NCI-H69 (cell line): Measurements from ENCODE around the gene COL27A1.

Experiments
- DNase-seq: peaks from one replicate; lab custom pipeline; 2025; lab: John Stamatoyannopoulos, UW

Gene COL27A1

GRCh38 chr9:114149765-114150340 lies 5.5 kb upstream of the COL27A1 start:
- DNase-seq, result no peak

DNA sequence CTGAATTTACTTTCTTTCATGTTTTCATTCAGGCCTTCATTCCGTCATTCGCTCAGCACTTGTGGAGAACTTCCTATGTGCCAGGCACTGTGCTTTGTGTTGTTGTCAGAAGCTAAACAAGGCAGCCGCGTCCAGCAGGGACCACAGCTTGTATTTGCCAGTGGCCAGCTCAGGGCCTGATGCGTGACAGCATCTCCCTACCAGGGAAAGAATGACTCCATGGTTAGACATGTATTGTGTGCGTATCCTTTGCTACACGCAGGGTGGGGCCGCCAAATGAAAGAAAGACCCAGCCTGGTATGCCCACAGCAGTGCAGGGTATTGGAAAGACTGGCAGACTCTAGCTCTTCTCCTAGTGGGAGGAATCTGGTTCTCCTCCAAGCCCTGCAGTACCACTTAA lies 4.7 kb upstream of the COL27A1 start:
- DNase-seq, result no peak

DNA sequence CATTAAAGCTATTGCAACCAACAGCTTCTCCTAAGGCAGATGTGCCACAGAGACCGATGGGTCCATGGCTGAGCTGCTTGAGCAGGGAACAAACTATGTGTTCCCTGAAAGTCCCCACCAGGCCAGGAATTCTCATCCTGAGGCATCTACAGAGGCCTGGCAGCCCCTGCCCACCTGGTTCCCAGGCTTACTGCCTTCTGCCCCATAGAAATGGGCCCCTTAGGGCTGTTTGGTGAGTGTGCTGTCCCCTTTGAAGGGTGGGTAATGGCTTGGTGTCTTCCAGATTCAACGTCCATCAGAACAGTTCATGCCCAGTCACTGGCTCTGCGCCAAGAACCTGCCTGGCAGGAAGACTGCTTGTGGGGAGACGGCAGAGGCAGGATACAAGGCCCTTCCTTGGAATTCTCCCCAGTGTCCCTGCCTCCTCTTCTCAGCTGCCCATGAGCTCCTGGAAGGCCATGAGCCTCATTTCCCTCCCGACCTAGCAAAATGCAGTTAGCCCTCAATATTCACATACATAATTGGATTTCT lies 3.8 kb upstream of the COL27A1 start:
- DNase-seq, result peak; percentile 14

DNA sequence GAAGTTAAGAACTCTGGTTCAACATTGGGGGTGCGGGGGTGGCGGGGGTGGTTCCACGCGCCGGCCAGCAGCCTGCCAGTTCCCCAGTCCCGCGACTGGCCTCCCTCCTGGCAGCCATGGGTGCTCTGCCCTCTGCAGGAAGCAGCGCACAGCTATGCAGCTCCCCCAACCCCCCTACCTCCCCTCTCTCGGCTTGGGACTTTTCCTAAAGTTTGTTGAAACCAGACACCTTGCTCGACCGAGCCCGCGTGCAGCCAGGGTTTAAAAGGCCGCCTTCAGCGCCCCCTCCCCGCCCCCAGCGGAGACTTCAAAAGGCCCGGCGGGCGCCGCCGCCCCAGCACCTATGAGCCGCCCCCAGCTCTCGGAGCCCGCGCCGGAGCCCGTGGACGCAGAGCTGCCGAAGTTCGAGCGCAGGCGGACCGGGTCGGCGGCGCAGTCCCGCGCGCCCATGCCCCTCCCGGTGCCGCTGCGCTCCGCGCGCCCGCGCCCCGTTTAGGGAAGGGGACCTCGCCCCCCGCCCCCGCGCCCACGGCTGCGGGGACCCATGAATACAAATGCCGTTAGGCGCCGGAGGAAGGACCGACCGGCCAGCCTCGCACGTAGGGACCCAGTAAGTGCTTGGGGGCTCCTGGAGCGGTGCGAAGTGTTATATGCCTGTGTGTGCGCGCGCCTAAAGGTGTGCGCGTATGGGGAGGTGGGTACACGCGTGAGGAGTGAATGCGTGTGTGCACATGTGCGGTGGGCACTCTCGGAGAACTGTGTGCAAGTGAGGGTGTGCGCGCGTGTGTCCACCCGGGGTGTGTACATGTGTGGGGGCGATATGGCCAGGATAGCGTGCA lies 1.4 kb upstream of the COL27A1 start:
- DNase-seq, result peak; percentile 21

DNA sequence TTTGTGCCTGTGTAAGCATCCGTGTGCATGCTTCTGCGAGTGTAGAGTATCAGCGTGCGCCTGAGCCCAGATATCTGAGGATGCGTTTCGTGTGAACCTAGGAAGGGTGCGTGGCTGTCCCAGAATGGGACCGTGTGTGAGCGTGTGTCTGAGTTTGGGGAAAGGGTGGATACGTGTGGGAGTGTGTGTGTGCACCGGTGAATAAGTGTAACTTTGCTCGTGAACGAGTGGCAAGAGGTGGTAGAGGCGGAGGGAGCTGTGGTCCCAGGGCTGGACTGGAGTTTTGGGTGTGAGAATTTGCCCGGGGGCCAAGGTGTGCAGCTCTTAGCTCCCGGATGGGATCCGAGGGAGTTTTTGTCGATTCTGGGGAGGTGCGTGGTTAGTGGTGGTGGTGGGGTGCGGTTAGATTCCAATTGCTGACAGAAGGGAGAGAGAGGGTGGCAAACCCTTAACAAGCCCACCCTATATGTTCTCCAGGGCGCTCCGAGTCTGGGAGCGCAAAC lies 686 bp upstream of the COL27A1 start:
- no peak for DNase-seq

DNA sequence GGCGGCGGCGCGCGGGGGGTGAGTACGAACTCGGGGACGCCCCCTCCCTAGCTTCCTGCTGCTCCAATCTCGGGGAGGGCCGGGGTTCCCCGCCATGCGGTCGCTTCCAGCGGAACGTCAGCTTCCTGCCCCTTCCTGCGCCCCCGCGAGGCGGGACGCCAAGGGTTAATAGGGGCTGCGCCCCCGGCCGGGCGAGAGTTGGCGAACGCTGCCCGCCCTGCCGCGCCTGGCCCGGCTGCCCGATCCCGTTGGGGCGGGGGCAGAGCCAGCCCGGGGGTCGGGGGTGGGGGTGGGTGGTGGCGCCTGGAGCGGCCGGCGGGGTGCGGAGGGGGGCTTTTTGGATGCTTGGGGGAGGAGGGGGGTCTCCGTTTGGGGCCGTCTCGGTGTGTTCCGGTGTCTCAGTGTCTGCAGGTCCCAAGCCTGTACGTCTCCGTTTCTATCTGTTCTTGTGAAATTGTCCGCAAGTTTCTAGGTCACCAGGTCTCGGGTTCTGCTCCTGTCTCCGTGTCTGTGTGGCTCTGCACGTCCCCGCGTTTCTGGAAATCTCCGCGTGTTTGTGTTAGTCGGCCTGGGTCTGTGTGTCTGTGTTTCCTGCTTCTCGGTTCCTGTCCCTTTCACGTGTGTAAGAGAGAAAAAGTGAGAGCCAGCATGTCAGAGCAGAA lies 789 bp downstream of the COL27A1 start:
- DNase-seq, result peak; percentile 43

DNA sequence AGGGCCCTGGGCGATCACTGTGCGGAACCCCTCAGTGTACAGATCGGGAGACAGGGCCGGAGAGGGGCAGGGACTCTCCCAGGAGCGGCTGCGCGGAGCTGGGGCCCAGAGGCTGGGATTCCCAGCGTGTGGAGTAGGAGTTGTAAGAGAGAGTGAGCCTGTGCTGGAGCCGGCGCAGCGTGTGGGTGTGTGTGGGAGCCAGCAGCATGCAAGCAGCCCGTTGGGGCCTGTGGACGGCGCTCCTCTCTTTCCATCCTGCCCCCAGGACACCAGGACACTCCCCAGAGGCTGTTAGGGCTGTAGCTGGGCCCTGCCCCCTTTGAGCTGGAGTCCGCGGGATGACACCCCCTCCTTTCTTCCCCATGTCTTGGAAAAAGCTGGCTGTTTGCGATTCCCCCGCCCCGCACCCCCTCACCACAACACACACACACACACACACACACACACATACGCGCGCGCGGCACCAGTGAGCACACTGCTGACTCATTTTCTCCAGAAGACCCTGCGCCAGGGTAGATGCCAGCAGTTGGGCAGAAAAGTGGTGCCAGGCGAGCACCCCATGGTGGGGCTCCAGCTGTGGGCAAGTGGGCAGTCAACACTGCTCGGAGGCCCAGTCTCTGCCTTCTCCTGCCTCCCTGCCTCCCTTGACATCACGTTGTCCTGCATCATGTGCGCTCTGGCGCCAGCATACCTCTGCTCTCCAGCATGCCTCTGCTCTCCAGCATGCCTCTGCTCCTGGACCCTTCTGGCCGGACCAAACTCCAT lies 1.5 kb downstream of the COL27A1 start:
- DNase-seq, result peak; percentile 43

GRCh38 chr9:114157516-114158176 lies 2.3 kb downstream of the COL27A1 start:
- no peak for DNase-seq

DNA sequence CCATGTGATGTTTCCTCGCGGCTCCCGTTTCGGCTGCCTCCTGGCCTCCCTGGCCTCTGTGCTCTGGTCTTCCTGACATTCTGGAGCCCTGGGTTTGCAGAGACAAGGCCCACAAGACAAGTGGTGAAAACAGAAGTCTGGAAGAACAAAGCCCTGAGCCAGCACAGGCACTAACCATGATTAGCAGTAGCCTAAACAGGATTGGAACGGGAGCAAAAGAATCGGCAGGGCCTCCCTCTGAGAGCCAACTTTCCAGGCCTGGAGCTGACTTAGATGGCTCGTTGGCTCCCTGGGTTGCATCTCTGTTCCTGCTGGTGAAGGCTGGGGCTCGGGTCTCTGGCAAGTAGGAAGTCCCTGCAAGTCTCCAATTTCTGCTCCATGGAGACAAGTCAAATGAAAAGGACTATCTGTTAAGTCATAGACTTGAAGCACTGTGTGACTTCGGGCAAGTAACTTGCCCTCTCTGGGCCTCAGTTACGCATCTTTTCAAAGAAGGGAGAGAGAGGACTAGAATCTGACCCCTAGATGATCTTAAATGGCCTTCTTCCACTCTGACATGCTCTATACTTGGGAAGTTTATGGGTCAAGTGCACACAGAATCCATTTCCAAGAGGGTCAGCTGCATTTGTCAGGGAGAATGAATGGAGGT lies 3.3 kb downstream of the COL27A1 start:
- DNase-seq, result no peak

DNA sequence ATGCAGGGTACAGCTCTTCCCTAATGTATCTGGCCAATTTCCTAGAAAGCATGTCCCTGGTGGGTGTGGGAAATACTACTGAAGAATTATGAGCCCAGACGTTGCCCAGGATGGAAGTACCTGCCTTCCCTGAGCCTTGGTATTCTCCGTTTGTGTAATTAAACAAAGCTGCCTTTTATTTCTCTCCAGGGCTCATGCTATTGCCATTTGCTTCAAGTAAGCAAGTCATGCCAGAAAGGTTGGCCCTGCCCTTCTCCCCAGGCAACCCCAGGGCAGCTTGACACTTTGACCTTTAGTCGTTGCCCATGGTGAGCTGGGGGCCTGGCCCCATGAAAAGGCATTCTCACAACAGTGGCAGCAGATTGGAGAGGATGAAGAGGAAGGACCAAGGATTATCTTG lies 4.4 kb downstream of the COL27A1 start:
- no peak for DNase-seq

GRCh38 chr9:114161513-114161912 lies 6.2 kb downstream of the COL27A1 start:
- no peak for DNase-seq

- DNase-seq, result peak; percentile 14
Measured at GRCh38 chr9:114163517-114163951, 8.2 kb downstream of the COL27A1 start.

DNA sequence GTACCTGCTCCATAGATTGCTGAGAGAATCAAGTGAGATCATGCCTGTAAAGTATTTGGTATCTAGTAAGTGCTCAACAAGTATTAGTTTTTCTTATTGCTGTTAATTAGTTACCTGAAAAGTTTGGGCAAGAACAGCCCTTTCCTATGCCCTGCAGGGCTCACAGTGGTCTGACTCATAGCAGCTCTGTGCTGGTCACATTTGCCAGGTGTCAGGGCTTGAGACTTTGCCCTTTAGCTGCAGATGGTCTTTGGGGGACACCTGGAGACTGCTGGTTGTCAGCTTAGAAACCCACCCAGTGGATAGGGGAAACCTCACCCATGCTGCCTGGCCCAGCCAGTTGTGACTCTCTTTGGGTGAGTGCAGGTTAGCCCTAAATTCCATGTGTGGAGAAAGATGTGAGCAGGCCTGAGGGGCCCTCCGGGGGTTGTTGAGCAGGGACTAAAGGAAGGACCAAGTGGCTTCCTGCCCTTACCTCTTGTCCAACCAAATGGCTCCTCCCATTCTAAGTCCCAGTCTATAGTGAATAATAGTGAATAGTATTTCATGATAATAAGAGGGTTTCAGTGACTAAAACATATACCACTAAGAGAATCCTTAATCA lies 9.0 kb downstream of the COL27A1 start:
- DNase-seq, result no peak

GRCh38 chr9:114165407-114166102 lies 10.2 kb downstream of the COL27A1 start:
- DNase-seq, result no peak

- DNase-seq, result no peak
Measured at GRCh38 chr9:114166103-114166470, 10.8 kb downstream of the COL27A1 start.

GRCh38 chr9:114166614-114167572 lies 11.6 kb downstream of the COL27A1 start:
- no peak for DNase-seq

GRCh38 chr9:114167591-114168091 lies 12.3 kb downstream of the COL27A1 start:
- DNase-seq, result no peak

DNA sequence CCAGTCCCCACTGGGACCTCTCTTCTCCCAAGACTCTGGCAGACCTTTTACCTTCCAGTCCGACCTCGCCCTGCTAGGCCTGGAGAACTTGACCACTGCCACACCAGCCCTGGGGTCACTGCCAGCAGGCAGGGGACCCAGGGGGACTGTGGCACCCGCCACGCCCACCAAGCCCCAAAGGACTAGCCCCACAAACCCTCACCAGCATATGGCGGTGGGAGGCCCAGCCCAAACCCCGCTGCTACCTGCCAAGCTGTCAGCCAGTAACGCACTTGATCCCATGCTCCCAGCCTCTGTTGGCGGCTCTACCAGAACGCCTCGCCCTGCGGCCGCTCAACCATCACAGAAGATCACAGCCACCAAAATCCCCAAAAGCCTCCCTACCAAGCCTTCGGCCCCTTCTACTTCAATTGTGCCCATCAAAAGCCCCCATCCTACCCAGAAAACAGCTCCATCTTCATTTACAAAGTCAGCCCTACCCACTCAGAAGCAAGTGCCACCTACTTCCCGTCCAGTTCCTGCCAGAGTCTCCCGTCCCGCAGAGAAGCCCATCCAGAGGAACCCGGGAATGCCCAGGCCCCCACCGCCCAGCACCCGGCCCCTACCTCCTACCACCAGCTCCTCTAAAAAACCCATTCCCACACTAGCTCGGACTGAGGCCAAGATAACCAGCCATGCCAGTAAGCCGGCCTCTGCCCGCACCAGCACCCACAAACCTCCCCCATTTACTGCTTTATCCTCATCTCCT lies 13.1 kb downstream of the COL27A1 start:
- DNase-seq, result no peak
